GM12801 (cell line): ENCODE data around the gene MUC5AC.

ENCODE experiments used
- CTCF ChIP-seq: IDR thresholded peaks from one replicate; pipeline ENCODE4 v1.5.1; 2011; ENCODE audit warnings: control low read depth; ENCODE audit not compliant: insufficient read length; ENCODE audit errors: extremely low read depth

The MUC5AC gene

GRCh38 chr11:1152316-1153104 lies 5.2 kb upstream of the MUC5AC start:
- TF ChIP-seq CTCF, result no peak

- TF ChIP-seq CTCF, result no peak
Observed at GRCh38 chr11:1153105-1153950, 4.4 kb upstream of the MUC5AC start.

- TF ChIP-seq CTCF, result no peak
Observed at GRCh38 chr11:1153951-1154493, 3.7 kb upstream of the MUC5AC start.

- no peak for TF ChIP-seq CTCF
Observed at GRCh38 chr11:1155274-1155693, 2.5 kb upstream of the MUC5AC start.

DNA sequence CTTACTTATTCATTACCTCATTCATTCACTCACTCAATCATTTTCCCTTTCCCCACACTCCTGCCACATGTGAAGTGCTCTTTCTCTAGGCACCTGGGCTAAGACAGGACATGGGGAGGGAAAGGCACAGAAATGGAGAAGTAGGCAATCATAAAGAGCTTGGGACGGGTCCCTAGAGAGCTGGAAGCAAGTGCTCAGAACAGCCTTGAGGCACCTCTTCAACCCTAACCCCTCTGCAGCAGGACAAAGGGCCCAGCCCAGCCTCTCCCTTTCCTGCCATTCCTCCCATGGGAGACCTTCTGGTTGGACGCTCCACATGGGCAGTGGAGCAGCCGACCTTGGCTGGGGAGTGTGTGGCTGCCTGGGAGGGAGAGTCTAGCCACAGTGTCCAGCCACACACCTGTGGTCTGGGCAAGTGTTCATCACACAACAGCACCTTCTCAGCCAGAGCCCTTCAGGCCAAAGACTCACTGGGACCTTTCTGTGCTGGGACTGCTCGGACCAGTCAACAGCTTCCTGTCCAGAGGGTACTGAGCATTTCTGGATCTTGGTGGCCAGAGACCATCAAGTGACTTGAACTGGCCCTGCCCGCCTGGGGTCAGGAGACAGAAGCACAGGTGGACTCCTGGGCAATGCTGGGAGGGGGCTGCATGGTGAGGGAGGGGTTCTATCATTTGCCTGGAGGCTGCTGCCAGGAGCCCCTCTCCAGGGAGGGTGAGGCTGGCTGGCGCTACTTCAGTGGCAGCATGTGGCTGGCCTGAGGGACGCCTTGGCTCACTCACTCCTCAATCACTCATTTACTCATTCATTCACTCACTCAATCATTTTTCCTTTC lies 1.0 kb upstream of the MUC5AC start:
- no peak for TF ChIP-seq CTCF

DNA sequence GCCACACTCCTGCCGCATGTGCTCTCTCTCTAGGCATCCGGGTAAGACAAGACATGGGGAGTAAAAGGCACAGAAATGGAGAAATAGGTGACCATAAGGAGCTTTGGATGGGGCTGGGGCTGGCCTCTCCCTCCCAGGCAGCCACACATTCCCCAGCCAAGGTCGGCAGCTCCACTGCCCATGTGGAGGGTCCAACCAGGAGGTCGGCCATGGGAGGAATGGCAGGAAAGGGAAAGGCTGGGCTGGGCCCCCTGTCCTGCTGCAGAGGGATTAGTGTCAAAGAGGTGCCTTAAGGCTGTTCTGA lies 460 bp upstream of the MUC5AC start:
- TF ChIP-seq CTCF, result no peak
